Activated B cell treated with CpG ODN at 0.5 μM for 24 hours (primary cell): ENCODE measurements around the gene WDR91. TPM values are rescaled to one million over a fixed set of nuclear protein-coding genes. Genes with fewer than 3 reads are reported as not detected.

Experiments
- ATAC-seq: fragments of 200-7000 bp; cut with Tn5 transposase; one replicate; pipeline ENCODE4 v1.10.0; 2021; ENCODE audit warnings: low read depth, mild to moderate bottlenecking, moderate library complexity
- CTCF ChIA-PET: fragments of 350-600 bp; sonication (Branson Sonifier 250); formaldehyde crosslinking; loops from one replicate; lab custom pipeline; 2021; ENCODE audit warnings: antibody characterized with exemption; lab: Charles Lee
- POLR2A ChIA-PET: fragments of 350-600 bp; sonication (Branson Sonifier 250); formaldehyde crosslinking; loops from one replicate; lab custom pipeline; 2021; ENCODE audit warnings: antibody characterized with exemption; lab: Charles Lee
- DNase-seq: peaks from one replicate; pipeline ENCODE4 v3.0.0; 2022
- H3K27ac Mint-ChIP-seq: one replicate; pipeline ENCODE4 v1.8.0; 2020; ENCODE audit warnings: mixed read lengths
- H3K27me3 Mint-ChIP-seq: one replicate; pipeline ENCODE4 v1.8.0; 2021; ENCODE audit warnings: mixed read lengths
- H3K36me3 Mint-ChIP-seq: one replicate; pipeline ENCODE4 v1.8.0; 2021; ENCODE audit warnings: low read depth, mixed read lengths
- H3K4me1 Mint-ChIP-seq: one replicate; pipeline ENCODE4 v1.8.0; 2021; ENCODE audit warnings: mixed read lengths
- H3K4me3 Mint-ChIP-seq: one replicate; pipeline ENCODE4 v1.8.0; 2020; ENCODE audit warnings: mild to moderate bottlenecking, mixed read lengths
- H3K9me3 Mint-ChIP-seq: one replicate; pipeline ENCODE4 v1.8.0; 2020; ENCODE audit warnings: mixed read lengths
- intact Hi-C: fragments of 100-400 bp; cut with micrococcal nuclease; formaldehyde crosslinking; loops from one replicate; pipeline ENCODE4 v1.15.1; 2024
- total RNA-seq: library from RNA; stranded (reverse); gene quantifications from 2 replicates; pipeline ENCODE4 v1.2.3, GENCODE V29; 2022
- TF ChIP-seq, protein P1 (sequence below): fragments of 200-600 bp; IDR thresholded peaks from one replicate; pipeline ENCODE4 v1.8.0; 2022; ENCODE audit warnings: antibody characterized with exemption, mild to moderate bottlenecking

The WDR91 gene
- total RNA-seq, result 59.5 and 60.1 TPM in 2 replicates

DNA sequence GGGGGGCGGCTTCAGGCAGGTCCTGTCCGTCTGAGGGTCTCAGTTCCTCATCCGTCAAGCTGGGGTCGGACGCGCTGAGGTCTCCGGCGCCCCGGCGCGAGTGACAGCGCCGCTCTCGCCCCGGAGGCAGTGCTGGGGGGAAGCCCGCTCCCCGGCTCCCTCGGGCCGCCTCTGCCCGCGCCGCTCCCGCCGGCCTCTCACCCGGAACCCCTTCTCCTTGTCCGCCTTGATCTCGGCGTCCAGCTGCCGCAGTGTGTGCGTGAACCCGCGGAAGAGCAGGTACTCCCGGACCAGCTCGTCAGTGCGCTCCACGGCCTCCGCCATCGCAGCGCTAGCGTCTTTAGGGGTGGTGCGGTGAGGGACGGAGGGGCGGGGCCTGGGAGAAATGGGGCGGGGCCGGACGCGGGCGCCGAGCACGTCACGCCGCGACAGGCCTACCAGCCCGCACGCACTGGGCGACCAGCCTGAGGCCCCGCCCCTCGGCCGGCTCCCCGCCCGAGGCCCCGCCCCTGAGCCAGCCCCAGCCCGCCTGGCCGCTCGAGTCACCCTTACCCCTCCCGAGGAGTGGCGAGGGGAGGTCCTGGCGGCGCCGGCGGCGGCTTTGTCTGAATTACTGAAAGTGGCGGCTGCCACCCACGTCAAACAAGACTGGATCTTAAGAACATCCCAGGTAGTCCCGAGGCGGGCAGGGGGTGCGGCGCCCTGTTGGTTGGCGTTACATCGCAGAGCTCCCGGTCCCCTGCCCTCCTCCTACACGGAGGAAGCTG is at the start of gene WDR91:
TSS of gene WDR91 (minus strand) at position 348 of the 767 bp plus-strand sequence. CDS start at position 324, 24 bp downstream.
- Mint-ChIP-seq H3K4me1 (peaks cover 40% of the 10 kb centered on the region), H3K36me3 (peaks cover 16% of the 10 kb centered on the region), H3K27me3 (no peaks in the 10 kb centered on the region), H3K27ac (peak within 1 kb of the TSS; percentile 97), H3K4me3 (peak within 1 kb of the TSS; percentile 97), H3K9me3 (no peaks in the 10 kb centered on the region)
- ChIA-PET POLR2A (interaction anchor here (0.6 to 6.2 kb wide), 15 partner anchors 13 to 564 kb away, joined by 3 to 62 read pairs (median 5); partner anchors contain the start of genes AGBL3, CYREN and TMEM140), CTCF (interaction anchor here (0.8 to 1.3 kb wide), 3 partner anchors 25 to 60 kb away, joined by 3 read pairs; no protein-coding TSS in a partner anchor)
- TF ChIP-seq, protein P1, sequence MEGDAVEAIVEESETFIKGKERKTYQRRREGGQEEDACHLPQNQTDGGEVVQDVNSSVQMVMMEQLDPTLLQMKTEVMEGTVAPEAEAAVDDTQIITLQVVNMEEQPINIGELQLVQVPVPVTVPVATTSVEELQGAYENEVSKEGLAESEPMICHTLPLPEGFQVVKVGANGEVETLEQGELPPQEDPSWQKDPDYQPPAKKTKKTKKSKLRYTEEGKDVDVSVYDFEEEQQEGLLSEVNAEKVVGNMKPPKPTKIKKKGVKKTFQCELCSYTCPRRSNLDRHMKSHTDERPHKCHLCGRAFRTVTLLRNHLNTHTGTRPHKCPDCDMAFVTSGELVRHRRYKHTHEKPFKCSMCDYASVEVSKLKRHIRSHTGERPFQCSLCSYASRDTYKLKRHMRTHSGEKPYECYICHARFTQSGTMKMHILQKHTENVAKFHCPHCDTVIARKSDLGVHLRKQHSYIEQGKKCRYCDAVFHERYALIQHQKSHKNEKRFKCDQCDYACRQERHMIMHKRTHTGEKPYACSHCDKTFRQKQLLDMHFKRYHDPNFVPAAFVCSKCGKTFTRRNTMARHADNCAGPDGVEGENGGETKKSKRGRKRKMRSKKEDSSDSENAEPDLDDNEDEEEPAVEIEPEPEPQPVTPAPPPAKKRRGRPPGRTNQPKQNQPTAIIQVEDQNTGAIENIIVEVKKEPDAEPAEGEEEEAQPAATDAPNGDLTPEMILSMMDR, result no peak
- DNase-seq, result peak; percentile 87
- intact Hi-C loops, result loop anchor here (1.0 to 5.0 kb wide), 13 partner anchors 23 to 1959 kb away; partner anchors contain the start of genes AGBL3, AKR1B1, BPGM and CNOT4
- ATAC-seq, result peak; percentile 92

DNA sequence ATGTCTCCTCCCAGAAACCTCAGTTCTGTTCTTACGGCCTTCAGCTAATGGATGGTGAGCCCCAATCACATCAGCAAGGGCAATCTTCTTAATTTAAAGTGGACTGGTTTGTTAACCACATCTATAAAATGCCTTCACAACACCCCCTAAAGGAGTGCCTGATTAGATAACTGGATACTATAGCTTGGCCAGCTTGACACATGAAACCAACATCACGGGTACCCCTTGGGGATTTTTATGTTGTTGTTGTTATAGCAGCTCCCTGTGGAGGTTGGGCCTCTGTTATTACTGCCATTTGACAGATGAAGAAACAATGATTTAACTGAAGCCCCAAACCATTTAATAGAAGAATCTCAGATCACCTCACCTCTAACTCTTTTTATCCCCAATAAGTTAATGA is 49.1 kb upstream of the WDR91 start:
- Mint-ChIP-seq H3K27me3 (peaks cover 7% of the 10 kb centered on the region), H3K9me3 (peaks cover 11% of the 10 kb centered on the region), H3K4me1 (no peaks in the 10 kb centered on the region), H3K27ac (no peak overlapping the region), H3K36me3 (no peaks in the 10 kb centered on the region), H3K4me3 (no peak overlapping the region)
- ChIA-PET CTCF (no interaction called here), POLR2A (no interaction called here)
- DNase-seq (no peak), ATAC-seq (no peak)
- intact Hi-C loops, result no loop called here
- TF ChIP-seq, protein P1, result no peak

DNA sequence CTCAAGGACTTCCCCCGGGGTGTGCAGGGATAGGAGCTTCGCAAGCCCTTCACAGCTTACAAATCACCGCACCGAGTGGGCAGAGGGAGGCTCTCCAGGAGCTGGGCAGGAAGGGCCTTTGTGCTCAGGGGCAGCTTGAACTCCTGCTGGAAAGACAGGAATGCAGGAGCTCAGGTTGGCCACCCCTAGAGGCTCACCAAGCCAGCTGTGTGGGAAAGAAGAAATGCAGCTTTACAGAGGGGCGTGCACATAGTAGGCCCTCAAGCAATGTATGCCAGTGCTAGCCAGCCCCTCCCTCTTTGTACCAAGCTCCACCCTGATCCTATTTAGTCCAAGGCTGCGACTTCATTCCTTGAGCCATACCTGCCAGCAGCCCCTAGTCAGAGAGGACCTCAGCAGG is 48.4 kb upstream of the WDR91 start:
- Mint-ChIP-seq H3K27me3 (peaks cover 7% of the 10 kb centered on the region), H3K36me3 (no peaks in the 10 kb centered on the region), H3K4me1 (no peaks in the 10 kb centered on the region), H3K9me3 (peaks cover 7% of the 10 kb centered on the region), H3K27ac (no peak overlapping the region), H3K4me3 (no peak overlapping the region)
- ChIA-PET CTCF (no interaction called here), POLR2A (no interaction called here)
- no peak for ATAC-seq
- no peak for DNase-seq
- intact Hi-C loops, result no loop called here
- TF ChIP-seq, protein P1, result no peak

DNA sequence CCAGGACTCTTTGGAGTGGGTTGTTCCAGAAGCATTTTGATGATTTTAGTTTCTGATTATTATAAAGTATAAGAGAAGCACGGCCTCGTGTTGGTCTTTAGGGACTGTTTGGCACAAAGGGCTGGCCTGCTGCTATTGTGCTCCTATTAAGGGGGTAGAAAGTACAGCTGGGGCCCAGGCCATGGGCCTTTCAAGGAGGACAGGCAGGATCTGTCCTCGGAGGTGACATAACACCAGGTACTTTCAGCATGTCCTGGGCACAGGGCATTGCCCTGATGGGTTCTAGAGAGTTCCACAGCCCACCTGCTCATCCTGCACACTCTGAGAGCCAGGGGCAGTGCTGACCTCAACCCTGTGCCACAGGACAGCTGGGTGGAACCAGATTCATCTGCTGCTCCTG is 47.3 kb upstream of the WDR91 start:
- TF ChIP-seq, protein P1, result no peak
- no peaks in the 10 kb centered on the region for H3K4me1 Mint-ChIP-seq
- CTCF ChIA-PET, result no interaction called here
- H3K36me3 Mint-ChIP-seq, result no peaks in the 10 kb centered on the region
- DNase-seq, result no peak
- peaks cover 7% of the 10 kb centered on the region for H3K27me3 Mint-ChIP-seq
- intact Hi-C loops, result no loop called here
- H3K4me3 Mint-ChIP-seq, result no peak overlapping the region
- H3K27ac Mint-ChIP-seq, result no peak overlapping the region
- POLR2A ChIA-PET, result no interaction called here
- H3K9me3 Mint-ChIP-seq, result peaks cover 2% of the 10 kb centered on the region
- ATAC-seq, result no peak

DNA sequence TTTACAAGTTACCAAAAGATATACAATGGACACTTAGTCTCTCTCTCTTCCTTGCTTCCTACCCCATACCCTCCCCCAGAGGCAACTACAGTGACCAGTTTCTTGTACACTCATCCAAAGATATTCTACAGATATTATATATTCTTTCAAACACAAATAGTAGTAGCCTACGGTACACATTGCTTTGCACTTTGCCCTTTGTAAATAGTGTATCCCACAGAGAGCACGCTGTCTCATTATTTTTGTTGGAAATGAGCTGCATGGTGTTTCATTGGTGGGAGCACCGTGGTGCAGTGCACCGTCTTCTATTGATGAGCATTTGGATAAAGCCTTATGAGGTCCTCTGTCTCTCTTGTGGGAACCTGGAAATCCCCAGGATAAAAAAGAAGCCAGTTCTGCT is 46.5 kb upstream of the WDR91 start:
- CTCF ChIA-PET, result no interaction called here

More for the DNA sequence above, 46.5 kb upstream of the WDR91 start:
- Mint-ChIP-seq H3K9me3 (no peaks in the 10 kb centered on the region), H3K36me3 (no peaks in the 10 kb centered on the region), H3K4me3 (no peak overlapping the region), H3K4me1 (no peaks in the 10 kb centered on the region), H3K27ac (no peak overlapping the region), H3K27me3 (peaks cover 7% of the 10 kb centered on the region)
- POLR2A ChIA-PET, result no interaction called here
- ATAC-seq (no peak), DNase-seq (no peak)
- intact Hi-C loops, result no loop called here
- TF ChIP-seq, protein P1, result no peak
